Stimulated activated CD8-positive, alpha-beta memory T cell treated with anti-CD3 and anti-CD28 coated beads, Interleukin-4, amount 100 ng/mL, for 24 hours (primary cell): ENCODE results near the gene FAM193B.

Source experiments
- DNase-seq: peaks from one replicate; pipeline ENCODE4 v3.0.0-alpha.2; 2020; ENCODE audit warnings: low read depth

FAM193B gene

GRCh38 chr5:177515580-177515979 is 38.8 kb downstream of the FAM193B start:
- no peak for DNase-seq

GRCh38 chr5:177514541-177514940 is 39.8 kb downstream of the FAM193B start:
- DNase-seq: no peak

GRCh38 chr5:177513500-177513899 is 40.9 kb downstream of the FAM193B start:
- no peak for DNase-seq

GRCh38 chr5:177512736-177513380 is 41.5 kb downstream of the FAM193B start:
- DNase-seq: no peak

GRCh38 chr5:177511796-177512675 is 42.3 kb downstream of the FAM193B start:
- no peak for DNase-seq

- no peak for DNase-seq
These were observed 43.2 kb downstream of the FAM193B start for GRCh38 chr5:177511181-177511580.

- no peak for DNase-seq
These were observed 43.8 kb downstream of the FAM193B start for GRCh38 chr5:177510567-177511053.

- no peak for DNase-seq
These were observed 44.3 kb downstream of the FAM193B start for GRCh38 chr5:177509991-177510566.

GRCh38 chr5:177509381-177509951 is 44.9 kb downstream of the FAM193B start, which contains the start of gene DOK3:
TSS of gene DOK3 (minus strand) at chr5:177509826. CDS start at chr5:177509540, 286 bp downstream.
- no peak for DNase-seq

- DNase-seq: no peak
These were observed 45.5 kb downstream of the FAM193B start for GRCh38 chr5:177508837-177509236.

GRCh38 chr5:177508221-177508611 is 46.1 kb downstream of the FAM193B start:
- no peak for DNase-seq

- no peak for DNase-seq
These were observed 46.7 kb downstream of the FAM193B start for GRCh38 chr5:177507596-177508220.

- no peak for DNase-seq
These were observed 47.2 kb downstream of the FAM193B start for GRCh38 chr5:177507165-177507564.

GRCh38 chr5:177505075-177505474 is 49.3 kb downstream of the FAM193B start:
- no peak for DNase-seq

GRCh38 chr5:177504086-177505056 is 50.0 kb downstream of the FAM193B start:
- DNase-seq: no peak

GRCh38 chr5:177503351-177504085 is 50.8 kb downstream of the FAM193B start:
- DNase-seq: no peak

- DNase-seq: no peak
These were observed 51.5 kb downstream of the FAM193B start for GRCh38 chr5:177502886-177503285.

GRCh38 chr5:177501874-177502678 is 52.3 kb downstream of the FAM193B start:
- DNase-seq: no peak
